SJSA1 (cell line): ENCODE results near the gene TMC1. TPM values are rescaled to one million over a fixed set of nuclear protein-coding genes. Genes with fewer than 3 reads are reported as not detected.

Experiments used
- DNase-seq, 2 experiments: peaks; one replicate each; pipeline ENCODE4 v3.0.0-alpha.2; 2015 to 2020; ENCODE audit warnings: low spot score in 2 of 2, low read depth in 1 of 2
- H3K27ac ChIP-seq: fragments of 250-450 bp; sonication (Bioruptor Pico); 2 replicates; pipeline ENCODE4 v1.5.1; 2020; ENCODE audit warnings: mild to moderate bottlenecking, moderate library complexity
- H3K27me3 ChIP-seq: fragments of 250-450 bp; sonication (Bioruptor Pico); replicated peaks from 2 replicates; pipeline ENCODE4 v1.5.1; 2020; ENCODE audit warnings: mild to moderate bottlenecking, moderate library complexity
- H3K36me3 ChIP-seq: fragments of 250-450 bp; sonication (Bioruptor Pico); 2 replicates; pipeline ENCODE4 v1.5.1; 2020; ENCODE audit warnings: mild to moderate bottlenecking
- H3K4me1 ChIP-seq: fragments of 250-450 bp; sonication (Bioruptor Pico); replicated peaks from 2 replicates; pipeline ENCODE4 v1.6.1; 2021; ENCODE audit warnings: mild to moderate bottlenecking
- H3K4me3 ChIP-seq: fragments of 250-450 bp; sonication (Bioruptor Pico); 2 replicates; pipeline ENCODE4 v1.5.1; 2020; ENCODE audit warnings: mild to moderate bottlenecking
- H3K9me3 ChIP-seq: fragments of 250-450 bp; sonication (Bioruptor Pico); replicated peaks from 2 replicates; pipeline ENCODE4 v1.5.1; 2020; ENCODE audit warnings: mild to moderate bottlenecking
- total RNA-seq: library from RNA; depleted of rRNA; stranded (reverse); fragments of >200 nt; shearing (Covaris generic); gene quantifications from 2 replicates; pipeline ENCODE4 v1.2.3, GENCODE V29; 2014

The TMC1 gene
- total RNA-seq, 1 experiment from 2014 or later = 0.84 TPM

DNA sequence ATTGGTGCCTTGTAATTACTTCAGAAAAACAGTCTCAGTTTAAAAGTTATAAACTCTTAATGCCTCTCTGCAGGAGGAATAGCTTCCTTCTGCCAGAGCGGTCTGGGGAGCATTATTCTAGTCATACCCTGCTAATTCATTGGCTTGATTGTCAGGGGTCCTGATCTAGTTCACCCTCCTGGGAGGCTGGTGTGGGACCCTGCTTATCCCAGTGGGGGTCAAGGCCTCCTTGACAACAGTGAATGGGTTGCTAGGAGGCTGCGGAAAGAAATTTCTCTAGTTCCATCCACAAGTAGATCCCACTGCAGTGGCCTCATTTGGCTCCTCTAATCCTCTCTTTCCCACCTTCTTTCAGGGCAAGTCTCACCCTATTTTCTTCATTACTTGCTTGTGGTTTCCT, 105.7 kb downstream of the TMC1 start:
- Histone ChIP-seq H3K9me3 (no peaks in the 10 kb centered on the region), H3K4me3 (no peak overlapping the region), H3K36me3 (no peaks in the 10 kb centered on the region), H3K27me3 (no peaks in the 10 kb centered on the region), H3K4me1 (no peaks in the 10 kb centered on the region), H3K27ac (no peak overlapping the region)
- no peak for DNase-seq

DNA sequence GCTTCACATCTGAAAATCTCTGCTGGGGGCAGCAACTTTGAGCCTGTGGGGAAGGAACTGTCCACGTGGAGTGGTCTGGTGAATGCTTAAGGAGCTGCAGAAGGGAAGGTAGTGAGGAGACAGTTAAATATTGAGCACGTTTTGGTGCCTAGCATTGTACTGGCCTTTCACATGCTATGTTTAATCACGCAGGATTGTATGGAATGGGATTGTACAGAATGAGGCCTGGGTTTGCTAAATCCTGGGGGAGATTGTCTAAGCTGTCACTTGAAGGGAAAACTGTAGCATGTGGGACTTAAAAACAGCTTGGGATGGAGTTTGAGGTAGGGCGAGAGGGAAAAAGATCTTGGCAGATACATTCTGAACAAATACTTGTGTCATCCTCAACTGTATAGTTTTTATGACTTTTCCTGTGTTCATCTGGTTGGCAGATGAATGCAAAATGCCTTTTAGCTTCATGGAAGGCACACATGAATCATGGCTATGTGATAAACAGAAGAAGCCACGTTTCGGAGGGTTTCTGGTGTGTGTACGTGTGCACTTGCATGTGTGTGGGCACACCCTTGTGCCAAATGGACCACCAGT, 106.6 kb downstream of the TMC1 start:
- Histone ChIP-seq H3K36me3 (no peaks in the 10 kb centered on the region), H3K4me1 (no peaks in the 10 kb centered on the region), H3K27me3 (no peaks in the 10 kb centered on the region), H3K27ac (no peak overlapping the region), H3K4me3 (no peak overlapping the region), H3K9me3 (no peaks in the 10 kb centered on the region)
- no peak for DNase-seq

DNA sequence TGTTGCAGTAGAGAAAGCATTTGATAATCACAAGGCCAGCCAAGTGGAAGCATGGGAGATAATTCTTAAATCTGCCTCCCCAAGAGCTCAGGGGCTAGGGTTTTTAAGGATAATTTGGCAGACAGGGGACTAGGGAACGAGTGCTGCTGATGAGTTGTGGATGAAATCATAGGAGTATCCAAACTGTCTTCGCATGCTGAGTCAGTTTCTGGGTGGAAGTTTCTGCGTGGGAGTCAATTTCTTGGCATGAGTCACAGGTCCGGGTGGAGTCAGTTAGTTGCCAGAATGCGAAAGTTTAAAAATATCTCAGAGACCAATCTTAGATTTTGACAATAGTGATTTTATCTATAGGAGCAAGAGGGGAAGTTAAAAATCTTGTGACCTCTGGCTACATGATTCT, 112.6 kb downstream of the TMC1 start:
- Histone ChIP-seq H3K4me1 (no peaks in the 10 kb centered on the region), H3K9me3 (no peaks in the 10 kb centered on the region), H3K27ac (no peak overlapping the region), H3K27me3 (no peaks in the 10 kb centered on the region), H3K36me3 (no peaks in the 10 kb centered on the region), H3K4me3 (no peak overlapping the region)
- no peak for DNase-seq

DNA sequence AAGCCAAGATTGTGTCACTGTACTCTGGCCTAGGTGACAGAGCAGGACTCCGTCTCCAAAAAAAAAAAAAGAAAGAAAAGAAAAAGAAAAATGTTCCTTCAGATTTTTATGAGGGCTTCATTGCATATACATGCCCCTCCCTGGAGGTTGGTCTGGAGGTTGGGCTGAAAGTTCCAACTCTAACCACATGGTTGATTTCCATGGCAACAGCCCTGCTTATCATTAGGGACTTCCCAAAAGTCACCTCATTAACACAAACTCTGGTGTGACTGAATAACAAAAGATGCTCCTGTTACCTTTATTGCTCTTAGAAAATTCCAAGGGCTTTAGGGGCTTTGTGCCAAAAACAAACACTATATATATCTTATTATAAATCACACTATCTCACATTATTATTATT, 113.8 kb downstream of the TMC1 start:
- Histone ChIP-seq H3K27me3 (no peaks in the 10 kb centered on the region), H3K9me3 (no peaks in the 10 kb centered on the region), H3K27ac (no peak overlapping the region), H3K36me3 (no peaks in the 10 kb centered on the region), H3K4me1 (no peaks in the 10 kb centered on the region), H3K4me3 (no peak overlapping the region)
- no peak for DNase-seq

DNA sequence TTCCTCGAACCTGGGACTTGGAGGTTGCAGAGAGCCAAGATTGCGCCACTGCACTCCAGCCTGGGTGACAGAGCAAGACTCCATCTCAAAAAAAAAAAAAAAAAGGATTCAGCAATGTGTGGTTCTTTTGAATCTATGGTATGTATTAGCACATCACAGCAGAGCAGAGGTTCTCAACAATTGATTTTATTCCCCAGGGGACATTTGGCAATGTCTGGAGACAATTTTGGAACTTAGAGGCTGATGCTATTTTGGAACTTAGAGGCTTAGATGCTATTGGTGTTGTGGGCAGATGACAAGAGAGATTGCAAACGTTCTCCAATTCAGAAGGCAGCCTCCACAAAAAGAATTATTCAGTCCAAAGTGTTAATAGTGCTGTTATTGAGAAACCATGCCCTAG, 115.2 kb downstream of the TMC1 start:
- Histone ChIP-seq H3K27me3 (no peaks in the 10 kb centered on the region), H3K4me3 (no peak overlapping the region), H3K36me3 (no peaks in the 10 kb centered on the region), H3K9me3 (no peaks in the 10 kb centered on the region), H3K27ac (no peak overlapping the region), H3K4me1 (no peaks in the 10 kb centered on the region)
- no peak for DNase-seq

DNA sequence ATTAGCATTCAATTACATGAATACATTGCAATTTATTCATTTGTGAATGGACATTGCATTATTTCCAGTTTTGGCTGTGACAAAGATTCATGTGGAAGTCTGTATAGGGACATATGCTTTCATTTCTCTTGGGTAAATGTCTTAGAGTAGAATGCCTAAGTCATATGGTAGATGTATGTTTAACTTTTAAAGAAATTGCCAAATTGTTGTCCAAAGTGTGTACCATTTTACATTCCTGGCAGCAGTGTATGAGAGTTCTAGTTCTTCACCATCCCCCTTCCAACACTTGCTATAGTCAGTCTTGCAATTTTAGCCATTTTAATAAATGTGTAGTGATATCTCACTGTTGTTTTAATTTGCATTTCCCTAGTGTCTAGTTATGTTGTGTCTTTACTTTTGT, 122.2 kb downstream of the TMC1 start:
- Histone ChIP-seq H3K36me3 (no peaks in the 10 kb centered on the region), H3K27ac (no peak overlapping the region), H3K4me1 (no peaks in the 10 kb centered on the region), H3K9me3 (no peaks in the 10 kb centered on the region), H3K27me3 (no peaks in the 10 kb centered on the region), H3K4me3 (no peak overlapping the region)
- no peak for DNase-seq

DNA sequence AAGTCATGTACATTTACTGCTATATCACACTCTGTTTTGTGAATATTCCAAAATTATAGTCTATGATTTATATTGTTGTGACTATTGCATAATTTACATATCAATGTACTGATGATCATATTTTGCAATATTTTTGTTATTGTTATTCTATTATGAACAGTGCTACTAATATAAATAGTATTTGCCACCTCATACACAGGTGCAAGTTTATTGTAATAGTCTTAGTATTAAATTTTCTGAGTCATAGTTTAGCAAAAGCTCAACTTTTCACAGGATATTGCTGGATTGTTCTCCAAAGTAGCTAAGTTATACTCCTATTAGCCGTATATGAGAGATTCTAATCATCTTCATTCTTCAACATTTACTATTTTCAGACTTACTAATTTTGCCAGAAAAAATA, 124.7 kb downstream of the TMC1 start:
- no peak overlapping the region for H3K4me3 ChIP-seq
- no peak overlapping the region for H3K27ac ChIP-seq
- no peak for DNase-seq

DNA sequence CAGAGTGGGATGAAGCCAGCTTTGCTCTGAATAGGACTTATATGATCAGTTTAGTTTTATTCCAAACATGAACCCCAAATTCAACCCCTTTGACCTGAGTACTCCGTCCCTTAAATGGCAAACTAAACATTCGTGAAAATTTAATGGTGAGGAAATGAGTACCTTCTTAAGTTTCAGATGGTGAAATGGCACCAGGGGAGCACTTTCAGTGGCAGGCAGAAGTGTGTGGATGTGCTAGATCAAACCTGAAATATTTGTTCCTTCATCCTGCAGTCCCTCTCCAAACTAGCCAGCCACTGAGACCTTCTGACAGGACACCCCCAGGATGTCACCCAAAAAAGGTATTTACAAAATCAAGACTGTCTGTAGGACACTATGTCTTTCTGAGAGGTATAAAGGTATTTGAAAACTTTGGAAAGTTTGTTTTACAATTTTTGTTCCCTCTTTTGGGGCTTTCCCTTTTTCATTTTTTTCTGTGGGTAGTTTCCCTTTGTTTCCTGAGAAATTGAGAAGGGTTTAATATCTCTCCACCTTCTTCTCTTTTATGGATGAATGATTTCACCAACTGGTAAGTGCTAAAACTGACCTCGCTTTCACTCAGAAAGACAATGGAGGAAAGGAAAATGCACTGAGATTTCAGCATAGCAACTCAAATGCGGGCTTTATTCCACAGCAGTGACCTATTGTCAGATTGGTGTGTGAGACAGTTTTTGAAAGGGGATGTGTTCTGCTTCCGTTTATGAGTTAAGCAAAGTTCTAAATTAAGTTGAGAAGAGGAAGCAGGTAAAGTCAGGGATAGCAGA, 127.1 kb downstream of the TMC1 start:
- H3K27ac ChIP-seq = no peak overlapping the region
- H3K4me3 ChIP-seq = no peak overlapping the region
- H3K9me3 ChIP-seq = no peaks in the 10 kb centered on the region
- no peaks in the 10 kb centered on the region for H3K4me1 ChIP-seq
- H3K36me3 ChIP-seq = no peaks in the 10 kb centered on the region
- H3K27me3 ChIP-seq = no peaks in the 10 kb centered on the region
- no peak for DNase-seq

More for the DNA sequence above, 124.7 kb downstream of the TMC1 start:
- Histone ChIP-seq H3K27me3 (no peaks in the 10 kb centered on the region), H3K4me1 (no peaks in the 10 kb centered on the region), H3K36me3 (no peaks in the 10 kb centered on the region), H3K9me3 (no peaks in the 10 kb centered on the region)

DNA sequence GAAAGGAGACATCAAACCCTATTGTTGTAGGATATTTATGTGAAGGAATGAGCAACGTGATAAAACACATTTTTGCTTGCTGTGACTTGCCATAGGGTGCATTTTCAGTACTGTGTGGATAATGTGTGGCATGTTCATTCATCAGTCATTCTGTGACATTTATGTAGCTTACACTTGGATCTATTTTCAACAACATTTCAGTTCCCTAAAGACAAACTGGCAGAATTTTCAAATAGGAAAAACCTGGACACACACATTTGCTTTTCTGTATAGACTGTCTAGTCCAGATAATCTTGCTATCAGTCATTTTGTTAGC, 127.7 kb downstream of the TMC1 start:
- no peaks in the 10 kb centered on the region for H3K4me1 ChIP-seq
- H3K36me3 ChIP-seq = no peaks in the 10 kb centered on the region
- DNase-seq = no peak
- no peaks in the 10 kb centered on the region for H3K9me3 ChIP-seq
- H3K27me3 ChIP-seq = no peaks in the 10 kb centered on the region
- H3K4me3 ChIP-seq = no peak overlapping the region
- H3K27ac ChIP-seq = no peak overlapping the region

DNA sequence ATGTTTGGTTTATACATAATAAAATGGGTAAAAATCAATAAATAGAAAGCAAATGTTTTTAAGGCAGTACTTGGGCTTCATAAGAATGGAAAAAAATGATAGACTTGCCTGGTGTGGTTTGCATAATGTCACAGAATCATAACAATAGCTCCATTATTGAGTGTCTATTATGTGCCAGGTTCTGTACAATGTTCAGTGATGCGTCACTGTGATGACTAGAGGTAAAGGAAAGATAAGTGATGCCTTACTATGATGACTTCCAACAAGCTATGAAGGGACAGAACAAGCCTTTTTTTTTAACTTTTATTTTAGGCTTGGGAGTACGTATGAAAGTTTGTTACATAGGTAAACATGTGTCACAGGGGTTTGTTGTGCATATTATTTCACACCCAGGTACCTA, 128.8 kb downstream of the TMC1 start:
- DNase-seq = no peak
- Histone ChIP-seq H3K27ac (no peak overlapping the region), H3K27me3 (no peaks in the 10 kb centered on the region), H3K9me3 (no peaks in the 10 kb centered on the region), H3K4me1 (no peaks in the 10 kb centered on the region), H3K4me3 (no peak overlapping the region), H3K36me3 (no peaks in the 10 kb centered on the region)

DNA sequence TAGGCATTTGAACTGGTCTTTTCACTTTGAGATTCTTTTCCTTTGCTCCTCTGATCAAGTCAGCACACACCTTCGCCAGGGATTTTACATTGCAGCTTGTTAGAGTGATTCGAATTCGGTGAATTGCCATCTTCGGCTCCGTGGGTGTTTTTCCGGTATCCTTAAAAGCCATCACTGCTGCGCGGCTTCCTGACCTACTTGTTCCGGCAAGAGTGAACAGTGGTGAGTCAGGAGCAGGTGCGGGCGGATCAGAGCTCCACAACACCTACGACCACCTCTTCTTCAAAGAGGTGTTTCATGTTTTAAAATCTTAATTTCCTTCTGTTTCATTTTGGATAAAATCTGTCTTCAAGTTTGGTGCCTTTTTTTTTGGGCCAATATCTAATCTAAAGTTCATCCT, 134.6 kb downstream of the TMC1 start:
- no peaks in the 10 kb centered on the region for H3K27me3 ChIP-seq
- no peaks in the 10 kb centered on the region for H3K36me3 ChIP-seq
- H3K27ac ChIP-seq = no peak overlapping the region
- H3K4me3 ChIP-seq = no peak overlapping the region
- no peak for DNase-seq
- no peaks in the 10 kb centered on the region for H3K9me3 ChIP-seq
- H3K4me1 ChIP-seq = no peaks in the 10 kb centered on the region

DNA sequence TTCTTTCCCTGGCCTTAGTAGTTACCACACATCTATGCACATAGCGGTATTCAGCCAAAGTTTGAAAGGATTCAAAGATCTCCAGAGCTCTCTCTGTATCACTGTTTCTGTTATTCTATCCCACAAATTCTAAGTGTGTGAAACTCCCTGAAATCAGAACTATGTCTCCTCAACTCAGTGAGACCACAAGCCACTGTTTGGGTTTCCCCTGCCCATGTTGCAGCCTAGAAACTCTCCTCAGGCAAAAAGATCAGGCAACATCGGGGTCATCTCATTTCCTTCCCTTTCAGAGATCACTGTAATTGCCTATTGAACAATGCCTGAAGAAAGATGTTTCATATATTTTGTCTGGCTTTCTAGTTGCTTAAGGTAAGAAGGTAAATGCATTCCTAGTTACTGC, 135.6 kb downstream of the TMC1 start:
- no peak overlapping the region for H3K27ac ChIP-seq
- H3K4me3 ChIP-seq = no peak overlapping the region
- no peaks in the 10 kb centered on the region for H3K36me3 ChIP-seq
- no peaks in the 10 kb centered on the region for H3K4me1 ChIP-seq
- no peak for DNase-seq
- no peaks in the 10 kb centered on the region for H3K27me3 ChIP-seq
- H3K9me3 ChIP-seq = no peaks in the 10 kb centered on the region

DNA sequence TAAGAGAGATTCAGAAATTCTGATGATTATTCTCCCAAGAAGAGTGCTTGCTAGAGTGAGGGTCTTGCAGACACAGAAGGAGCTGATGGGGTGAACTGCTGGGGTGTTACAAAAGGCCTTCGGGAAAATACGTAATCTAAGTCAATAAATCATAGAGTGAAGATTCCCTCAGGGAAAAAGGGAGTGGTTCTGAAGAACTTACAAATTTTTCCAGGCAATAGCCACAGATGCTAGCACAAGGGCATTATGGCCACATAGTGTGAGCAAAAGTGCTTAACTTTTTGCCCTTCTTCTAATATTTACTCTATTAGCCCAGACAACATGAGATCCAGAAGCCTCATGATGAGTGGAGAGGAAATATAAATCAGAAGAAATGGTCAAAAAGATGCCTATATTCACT, 137.3 kb downstream of the TMC1 start:
- H3K9me3 ChIP-seq = no peaks in the 10 kb centered on the region
- H3K27ac ChIP-seq = no peak overlapping the region
- H3K27me3 ChIP-seq = no peaks in the 10 kb centered on the region
- H3K36me3 ChIP-seq = no peaks in the 10 kb centered on the region
- DNase-seq = no peak
- no peaks in the 10 kb centered on the region for H3K4me1 ChIP-seq
- H3K4me3 ChIP-seq = no peak overlapping the region

DNA sequence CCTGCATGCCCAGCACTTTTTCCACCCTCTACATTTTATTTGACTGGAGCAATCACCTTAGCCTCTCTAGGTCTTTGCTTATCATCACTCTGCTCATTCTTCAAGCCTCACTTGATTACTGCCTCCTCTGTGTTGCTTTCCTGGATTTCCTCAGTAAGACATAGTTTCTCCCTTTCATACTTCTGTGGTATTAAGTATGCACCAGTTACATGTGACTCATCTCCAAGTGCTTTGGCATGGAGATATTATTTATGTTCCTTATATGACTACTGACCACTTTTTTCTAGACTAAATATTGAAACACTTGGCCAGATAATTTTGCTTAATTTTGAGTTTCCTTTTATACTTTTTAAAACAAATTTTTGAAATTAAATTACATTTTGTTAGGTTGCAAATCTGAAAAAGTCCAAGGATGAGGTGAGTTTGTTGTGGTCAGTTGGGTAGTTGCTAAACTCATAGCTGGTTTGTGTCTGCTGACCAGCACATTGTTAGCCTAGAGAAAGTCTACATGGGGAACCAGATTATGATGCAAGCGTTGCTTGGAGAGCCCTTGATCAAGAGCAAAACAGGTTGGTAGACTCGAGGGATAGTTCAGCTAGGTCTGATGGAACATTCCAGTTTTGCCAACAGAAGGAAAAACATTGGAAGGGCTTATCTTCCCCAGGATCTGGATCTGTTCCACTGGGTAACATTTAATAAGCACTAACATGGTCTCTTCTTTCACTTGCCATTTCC, 140.2 kb downstream of the TMC1 start:
- no peaks in the 10 kb centered on the region for H3K36me3 ChIP-seq
- H3K27me3 ChIP-seq = no peaks in the 10 kb centered on the region
- H3K27ac ChIP-seq = no peak overlapping the region
- no peak for DNase-seq
- H3K9me3 ChIP-seq = no peaks in the 10 kb centered on the region
- no peaks in the 10 kb centered on the region for H3K4me1 ChIP-seq
- H3K4me3 ChIP-seq = no peak overlapping the region
